AG04449 (cell line): ENCODE measurements around the gene SDSL.

ENCODE experiments used
- CTCF ChIA-PET: fragments of 350-600 bp; formaldehyde crosslinking; extraction: SDS; loops from one replicate; lab custom pipeline; 2021; ENCODE audit warnings: antibody characterized with exemption; lab: Yijun Ruan, JAX
- POLR2A ChIA-PET: fragments of 400-600, 350-600 bp; formaldehyde crosslinking; extraction: SDS; loops from one replicate; lab custom pipeline; 2020; ENCODE audit warnings: antibody characterized with exemption, inconsistent platforms; lab: Yijun Ruan, JAX
- DNase-seq: peaks from one replicate; pipeline ENCODE4 v3.0.0-alpha.2; 2010; ENCODE audit warnings: low read depth, low spot score
- H3K4me3 ChIP-seq: 2 replicates; pipeline ENCODE4 v1.5.1; 2011; ENCODE audit warnings: low read depth, mild to moderate bottlenecking, control low read depth, low read length
- TF ChIP-seq, protein P1 (sequence below): IDR thresholded peaks from one replicate; pipeline ENCODE4 v1.5.1; 2011; ENCODE audit warnings: mild to moderate bottlenecking, moderate library complexity, low read length, control low read depth, inconsistent platforms; ENCODE audit not compliant: insufficient read depth; ENCODE audit errors: missing control alignments

SDSL gene

GRCh38 chr12:113413488-113413939, 8.7 kb upstream of the SDSL start:
- ChIA-PET POLR2A (no interaction called here), CTCF (interaction anchor here (2.9 kb wide), 1 partner anchor 11 kb away, joined by 21 read pairs; no protein-coding TSS in a partner anchor)
- TF ChIP-seq, protein P1, sequence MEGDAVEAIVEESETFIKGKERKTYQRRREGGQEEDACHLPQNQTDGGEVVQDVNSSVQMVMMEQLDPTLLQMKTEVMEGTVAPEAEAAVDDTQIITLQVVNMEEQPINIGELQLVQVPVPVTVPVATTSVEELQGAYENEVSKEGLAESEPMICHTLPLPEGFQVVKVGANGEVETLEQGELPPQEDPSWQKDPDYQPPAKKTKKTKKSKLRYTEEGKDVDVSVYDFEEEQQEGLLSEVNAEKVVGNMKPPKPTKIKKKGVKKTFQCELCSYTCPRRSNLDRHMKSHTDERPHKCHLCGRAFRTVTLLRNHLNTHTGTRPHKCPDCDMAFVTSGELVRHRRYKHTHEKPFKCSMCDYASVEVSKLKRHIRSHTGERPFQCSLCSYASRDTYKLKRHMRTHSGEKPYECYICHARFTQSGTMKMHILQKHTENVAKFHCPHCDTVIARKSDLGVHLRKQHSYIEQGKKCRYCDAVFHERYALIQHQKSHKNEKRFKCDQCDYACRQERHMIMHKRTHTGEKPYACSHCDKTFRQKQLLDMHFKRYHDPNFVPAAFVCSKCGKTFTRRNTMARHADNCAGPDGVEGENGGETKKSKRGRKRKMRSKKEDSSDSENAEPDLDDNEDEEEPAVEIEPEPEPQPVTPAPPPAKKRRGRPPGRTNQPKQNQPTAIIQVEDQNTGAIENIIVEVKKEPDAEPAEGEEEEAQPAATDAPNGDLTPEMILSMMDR: no peak
- H3K4me3 ChIP-seq: no peak overlapping the region
- DNase-seq: no peak

DNA sequence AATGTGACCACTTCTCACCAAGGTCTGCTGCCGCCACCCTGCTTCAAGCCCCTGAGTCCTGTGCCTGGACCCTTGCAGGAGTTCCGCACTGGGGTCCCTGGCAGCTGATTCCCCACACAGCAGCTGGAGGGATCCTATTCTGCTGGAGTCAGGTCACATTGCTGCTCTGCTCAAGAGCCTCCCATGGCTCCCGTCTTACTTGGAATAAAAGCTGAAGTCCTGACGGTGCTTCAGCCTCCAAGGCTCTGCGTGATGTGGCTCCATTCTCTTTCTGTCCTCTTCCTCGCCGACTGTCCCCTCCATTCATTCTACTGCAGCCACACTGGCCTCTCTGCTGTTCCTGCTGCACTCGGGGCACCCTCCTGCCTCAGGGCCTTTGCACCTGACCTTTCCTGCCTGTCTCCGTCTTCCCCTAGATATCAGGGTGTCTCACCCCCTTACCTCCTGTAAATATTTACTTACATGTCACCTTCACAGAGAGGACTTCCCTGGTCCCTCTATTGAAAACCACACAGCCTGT, 7.6 kb upstream of the SDSL start:
- ChIA-PET POLR2A (no interaction called here), CTCF (interaction anchor here (2.9 kb wide), 1 partner anchor 10 kb away, joined by 21 read pairs; no protein-coding TSS in a partner anchor)
- DNase-seq: no peak
- H3K4me3 ChIP-seq: no peak overlapping the region
- TF ChIP-seq, protein P1: no peak

GRCh38 chr12:113416091-113416754, 6.0 kb upstream of the SDSL start:
- ChIA-PET POLR2A (no interaction called here), CTCF (interaction anchor here (0.6 to 2.9 kb wide), 2 partner anchors 9 kb away, joined by 4 to 21 read pairs; no protein-coding TSS in a partner anchor)
- TF ChIP-seq, protein P1: no peak
- no peak overlapping the region for H3K4me3 ChIP-seq
- DNase-seq: no peak

DNA sequence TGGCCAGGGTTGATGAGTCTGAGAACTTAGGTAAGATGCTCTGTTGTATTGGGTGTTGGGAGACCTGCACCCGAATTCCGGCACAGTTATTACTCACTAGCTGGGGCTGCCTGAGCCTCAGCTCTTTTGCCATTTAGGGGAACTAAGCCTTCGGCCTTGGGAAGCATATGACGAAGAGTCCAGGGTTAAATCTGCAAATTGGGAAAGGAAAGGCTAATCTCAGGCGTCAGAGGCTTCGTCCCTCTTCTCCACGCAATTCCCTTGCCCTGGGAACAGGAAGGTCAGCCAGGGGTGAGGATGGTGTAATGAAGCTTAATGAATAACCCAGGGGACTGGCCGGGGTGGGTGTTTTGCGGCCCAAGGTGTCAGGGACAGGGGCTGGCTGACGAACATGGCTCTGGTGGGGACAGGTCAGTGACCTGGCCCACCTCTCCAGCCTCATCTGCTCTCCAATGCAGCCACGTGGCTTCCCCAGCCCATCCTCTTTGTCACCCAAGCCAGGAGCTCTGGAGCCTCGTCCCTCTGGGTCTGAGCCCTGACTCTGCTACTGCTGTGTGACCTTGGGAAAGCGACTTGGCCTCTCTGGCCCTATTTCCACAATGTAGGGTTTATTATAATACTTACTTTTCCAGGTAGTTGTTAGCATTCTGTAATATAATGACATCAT, 3.8 kb upstream of the SDSL start:
- no peak for DNase-seq
- ChIA-PET POLR2A (no interaction called here), CTCF (interaction anchor here (0.9 kb wide), 1 partner anchor 43 kb away, joined by 3 read pairs; no protein-coding TSS in a partner anchor)
- no peak overlapping the region for H3K4me3 ChIP-seq
- TF ChIP-seq, protein P1: no peak

DNA sequence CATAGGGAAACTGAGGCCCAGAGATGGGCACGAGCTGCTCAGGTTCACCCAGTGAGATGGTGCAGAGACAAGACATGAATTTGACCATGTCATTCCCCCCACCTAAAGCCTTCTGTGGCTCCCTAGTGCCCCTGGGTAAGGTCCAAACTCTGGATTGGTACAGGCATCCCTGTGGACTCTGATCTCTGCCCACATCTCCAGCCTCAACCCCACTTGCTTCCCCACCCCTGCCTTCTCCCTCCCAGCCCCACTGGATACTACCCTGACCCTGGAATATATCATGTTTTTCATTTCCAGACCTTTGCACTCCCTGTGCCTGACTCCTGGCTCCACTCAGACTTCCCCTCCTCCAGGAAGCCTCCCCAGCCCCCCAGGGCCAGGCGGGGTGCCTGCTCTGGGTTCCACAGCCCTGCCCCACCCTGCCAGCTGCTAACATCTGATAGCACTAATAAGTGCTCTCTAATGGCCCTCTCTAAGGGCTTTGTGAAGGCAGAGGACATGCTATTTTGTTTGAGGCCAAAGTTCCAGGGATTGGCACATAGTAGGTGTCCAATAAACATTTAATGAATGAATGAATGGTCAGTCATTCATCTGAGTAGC, 1.1 kb upstream of the SDSL start:
- ChIA-PET CTCF (interaction anchor here (4.7 kb wide), 1 partner anchor 109 kb away, joined by 70 read pairs; no protein-coding TSS in a partner anchor), POLR2A (no interaction called here)
- DNase-seq: no peak
- TF ChIP-seq, protein P1: no peak
- H3K4me3 ChIP-seq: no peak overlapping the region
